Testis (tissue), 2 donors: ENCODE measurements around the gene PDS5B.

ENCODE experiments used
- CTCF ChIP-seq, 3 experiments: fragments of 450-650 bp in 2 of 3; fragments of 200-600 bp in 1 of 3; sonication (generic) in 1 of 3; IDR thresholded peaks; one replicate each; pipeline ENCODE4 v1.5.1; 2016 to 2019; ENCODE audit warnings: antibody characterized with exemption in 3 of 3, mild to moderate bottlenecking in 2 of 3, moderate library complexity in 1 of 3
- POLR2A ChIP-seq: fragments of 450-650 bp; IDR thresholded peaks from one replicate; pipeline ENCODE4 v1.6.1; 2017; ENCODE audit warnings: antibody characterized with exemption, mild to moderate bottlenecking, moderate library complexity

- no peak for TF ChIP-seq CTCF (IDR thresholded peaks at IDR 0.05)
- no peak for TF ChIP-seq POLR2A
Observed at GRCh38 chr13:32627793-32628192, 41.5 kb downstream of the PDS5B start.
